Measurements from ENCODE around the gene TPST2.

Gene TPST2

GRCh38 chr22:26589845-26590736, at the start of gene TPST2:
Gene TPST2, minus strand, starts transcription at chr22:26590132. Its CDS starts 48,502 bp downstream, at chr22:26541630.
- Histone ChIP-seq H3K36me3 (ENCODE audit: control insufficient read depth, insufficient read depth, low read length) (peaks cover 16% of the 10 kb centered on the region), H3K27me3 (ENCODE audit: control insufficient read depth, insufficient read depth, low read length) (no peaks in the 10 kb centered on the region), H3K4me3 (ENCODE audit: low read depth, low read length) (peak within 1 kb of the TSS; percentile 85), H3K9me3 (ENCODE audit: control insufficient read depth, insufficient read depth, low read depth, low read length) (peaks cover 3% of the 10 kb centered on the region; the same call in 1 of the 2 replicates), H3K9ac (ENCODE audit: low read length) (peak within 1 kb of the TSS; percentile 80), H3K27ac (ENCODE audit: low read depth, low read length) (peak within 1 kb of the TSS; percentile 60; the same call in 1 of the 2 replicates), H3K4me1 (ENCODE audit: control insufficient read depth, insufficient read depth, low read length) (peaks cover 28% of the 10 kb centered on the region)

GRCh38 chr22:26636296-26636695, 46.4 kb upstream of the TPST2 start:
- Histone ChIP-seq H3K9ac (ENCODE audit: low read length) (no peak overlapping the region), H3K36me3 (ENCODE audit: control insufficient read depth, insufficient read depth, low read length) (no peaks in the 10 kb centered on the region), H3K4me3 (ENCODE audit: low read depth, low read length) (no peak overlapping the region), H3K4me1 (ENCODE audit: control insufficient read depth, insufficient read depth, low read length) (peaks cover 22% of the 10 kb centered on the region), H3K27me3 (ENCODE audit: control insufficient read depth, insufficient read depth, low read length) (no peaks in the 10 kb centered on the region), H3K9me3 (ENCODE audit: control insufficient read depth, insufficient read depth, low read depth, low read length) (no peaks in the 10 kb centered on the region), H3K27ac (ENCODE audit: low read depth, low read length) (no peak overlapping the region)

- peaks cover 11% of the 10 kb centered on the region for H3K4me1 ChIP-seq (ENCODE audit: control insufficient read depth, insufficient read depth, low read length)
- no peaks in the 10 kb centered on the region for H3K9me3 ChIP-seq (ENCODE audit: control insufficient read depth, insufficient read depth, low read depth, low read length)
- H3K4me3 ChIP-seq (ENCODE audit: low read depth, low read length), result no peak overlapping the region
- no peaks in the 10 kb centered on the region for H3K36me3 ChIP-seq (ENCODE audit: control insufficient read depth, insufficient read depth, low read length)
- no peak overlapping the region for H3K9ac ChIP-seq (ENCODE audit: low read length)
- no peak overlapping the region for H3K27ac ChIP-seq (ENCODE audit: low read depth, low read length)
- H3K27me3 ChIP-seq (ENCODE audit: control insufficient read depth, insufficient read depth, low read length), result no peaks in the 10 kb centered on the region
Measured at GRCh38 chr22:26635117-26635516, 45.2 kb upstream of the TPST2 start.

GRCh38 chr22:26634189-26634588, 44.3 kb upstream of the TPST2 start:
- Histone ChIP-seq H3K9me3 (ENCODE audit: control insufficient read depth, insufficient read depth, low read depth, low read length) (no peaks in the 10 kb centered on the region), H3K27ac (ENCODE audit: low read depth, low read length) (no peak overlapping the region), H3K9ac (ENCODE audit: low read length) (no peak overlapping the region), H3K4me1 (ENCODE audit: control insufficient read depth, insufficient read depth, low read length) (peaks cover 11% of the 10 kb centered on the region), H3K36me3 (ENCODE audit: control insufficient read depth, insufficient read depth, low read length) (no peaks in the 10 kb centered on the region), H3K4me3 (ENCODE audit: low read depth, low read length) (no peak overlapping the region), H3K27me3 (ENCODE audit: control insufficient read depth, insufficient read depth, low read length) (no peaks in the 10 kb centered on the region)

- Histone ChIP-seq H3K9me3 (ENCODE audit: control insufficient read depth, insufficient read depth, low read depth, low read length) (no peaks in the 10 kb centered on the region), H3K36me3 (ENCODE audit: control insufficient read depth, insufficient read depth, low read length) (no peaks in the 10 kb centered on the region), H3K4me3 (ENCODE audit: low read depth, low read length) (no peak overlapping the region), H3K27ac (ENCODE audit: low read depth, low read length) (no peak overlapping the region; the same call in 1 of the 2 replicates), H3K27me3 (ENCODE audit: control insufficient read depth, insufficient read depth, low read length) (no peaks in the 10 kb centered on the region), H3K4me1 (ENCODE audit: control insufficient read depth, insufficient read depth, low read length) (peaks cover 6% of the 10 kb centered on the region), H3K9ac (ENCODE audit: low read length) (peak overlapping the region; percentile 51)
Measured at GRCh38 chr22:26632422-26633155, 42.7 kb upstream of the TPST2 start.

- Histone ChIP-seq H3K36me3 (ENCODE audit: control insufficient read depth, insufficient read depth, low read length) (no peaks in the 10 kb centered on the region), H3K27ac (ENCODE audit: low read depth, low read length) (no peak overlapping the region), H3K4me3 (ENCODE audit: low read depth, low read length) (no peak overlapping the region), H3K4me1 (ENCODE audit: control insufficient read depth, insufficient read depth, low read length) (peaks cover 6% of the 10 kb centered on the region), H3K27me3 (ENCODE audit: control insufficient read depth, insufficient read depth, low read length) (no peaks in the 10 kb centered on the region), H3K9me3 (ENCODE audit: control insufficient read depth, insufficient read depth, low read depth, low read length) (no peaks in the 10 kb centered on the region), H3K9ac (ENCODE audit: low read length) (no peak overlapping the region)
Measured at GRCh38 chr22:26631282-26631681, 41.4 kb upstream of the TPST2 start.

GRCh38 chr22:26629988-26630761, 40.2 kb upstream of the TPST2 start:
- H3K4me3 ChIP-seq (ENCODE audit: low read depth, low read length), result no peak overlapping the region
- no peaks in the 10 kb centered on the region for H3K36me3 ChIP-seq (ENCODE audit: control insufficient read depth, insufficient read depth, low read length)
- H3K4me1 ChIP-seq (ENCODE audit: control insufficient read depth, insufficient read depth, low read length), result peaks cover 6% of the 10 kb centered on the region
- no peak overlapping the region for H3K27ac ChIP-seq (ENCODE audit: low read depth, low read length)
- no peaks in the 10 kb centered on the region for H3K9me3 ChIP-seq (ENCODE audit: control insufficient read depth, insufficient read depth, low read depth, low read length)
- no peak overlapping the region for H3K9ac ChIP-seq (ENCODE audit: low read length)
- H3K27me3 ChIP-seq (ENCODE audit: control insufficient read depth, insufficient read depth, low read length), result no peaks in the 10 kb centered on the region

- no peak overlapping the region for H3K27ac ChIP-seq (ENCODE audit: low read depth, low read length)
- no peaks in the 10 kb centered on the region for H3K36me3 ChIP-seq (ENCODE audit: control insufficient read depth, insufficient read depth, low read length)
- H3K4me1 ChIP-seq (ENCODE audit: control insufficient read depth, insufficient read depth, low read length), result peaks cover 5% of the 10 kb centered on the region; the same call in 1 of the 2 replicates
- H3K4me3 ChIP-seq (ENCODE audit: low read depth, low read length), result no peak overlapping the region
- H3K9ac ChIP-seq (ENCODE audit: low read length), result no peak overlapping the region
- no peaks in the 10 kb centered on the region for H3K27me3 ChIP-seq (ENCODE audit: control insufficient read depth, insufficient read depth, low read length)
- no peaks in the 10 kb centered on the region for H3K9me3 ChIP-seq (ENCODE audit: control insufficient read depth, insufficient read depth, low read depth, low read length)
Measured at GRCh38 chr22:26624803-26625202, 34.9 kb upstream of the TPST2 start.

GRCh38 chr22:26623984-26624383, 34.1 kb upstream of the TPST2 start:
- Histone ChIP-seq H3K27ac (ENCODE audit: low read depth, low read length) (no peak overlapping the region), H3K27me3 (ENCODE audit: control insufficient read depth, insufficient read depth, low read length) (no peaks in the 10 kb centered on the region), H3K36me3 (ENCODE audit: control insufficient read depth, insufficient read depth, low read length) (no peaks in the 10 kb centered on the region)

GRCh38 chr22:26621663-26622062, 31.7 kb upstream of the TPST2 start, which contains the start of gene CRYBA4:
Gene CRYBA4, plus strand, starts transcription at chr22:26621963. Its CDS starts 634 bp downstream, at chr22:26622597.
- Histone ChIP-seq H3K4me3 (ENCODE audit: low read depth, low read length) (no peak within 1 kb of the TSS), H3K27ac (ENCODE audit: low read depth, low read length) (no peak within 1 kb of the TSS), H3K9ac (ENCODE audit: low read length) (no peak within 1 kb of the TSS), H3K9me3 (ENCODE audit: control insufficient read depth, insufficient read depth, low read depth, low read length) (no peaks in the 10 kb centered on the region), H3K4me1 (ENCODE audit: control insufficient read depth, insufficient read depth, low read length) (peaks cover 22% of the 10 kb centered on the region), H3K36me3 (ENCODE audit: control insufficient read depth, insufficient read depth, low read length) (no peaks in the 10 kb centered on the region), H3K27me3 (ENCODE audit: control insufficient read depth, insufficient read depth, low read length) (no peaks in the 10 kb centered on the region)

More at GRCh38 chr22:26623984-26624383, 34.1 kb upstream of the TPST2 start:
- no peak overlapping the region for H3K4me3 ChIP-seq (ENCODE audit: low read depth, low read length)
- peaks cover 5% of the 10 kb centered on the region; the same call in 1 of the 2 replicates for H3K4me1 ChIP-seq (ENCODE audit: control insufficient read depth, insufficient read depth, low read length)
- no peak overlapping the region for H3K9ac ChIP-seq (ENCODE audit: low read length)
- H3K9me3 ChIP-seq (ENCODE audit: control insufficient read depth, insufficient read depth, low read depth, low read length), result no peaks in the 10 kb centered on the region

Data from HUES6 (cell line).